Mesodermal cell (in vitro differentiated cells): ENCODE results near the gene GCK.

ENCODE experiments used
- H3K27ac ChIP-seq: 2 replicates; pipeline ENCODE4 v1.7.0; 2013; ENCODE audit warnings: mild to moderate bottlenecking, low read depth, low read length, moderate library complexity; ENCODE audit not compliant: severe bottlenecking
- H3K36me3 ChIP-seq: 2 replicates; pipeline ENCODE4 v1.7.1; 2013; ENCODE audit warnings: mild to moderate bottlenecking, low read length, moderate library complexity; ENCODE audit not compliant: control insufficient read depth, insufficient read depth
- H3K4me1 ChIP-seq: one replicate; pipeline ENCODE4 v1.7.1; 2013; ENCODE audit warnings: mild to moderate bottlenecking, low read length; ENCODE audit not compliant: insufficient read depth, control insufficient read depth, poor library complexity, severe bottlenecking
- H3K4me3 ChIP-seq: 2 replicates; pipeline ENCODE4 v1.7.0; 2013; ENCODE audit warnings: low read length, control low read depth, mild to moderate bottlenecking; ENCODE audit not compliant: insufficient read depth, poor library complexity, severe bottlenecking; ENCODE audit errors: extremely low read depth
- H3K9me3 ChIP-seq: 2 replicates; pipeline ENCODE4 v1.7.1; 2013; ENCODE audit warnings: mild to moderate bottlenecking, low read length, moderate library complexity; ENCODE audit not compliant: control insufficient read depth
- WGBS, 2 experiments: methylation state at CpG; one replicate each; pipeline ENCODE4 v1.1.5; 2013; ENCODE audit warnings: missing lambda C conversion rate in 2 of 2; ENCODE audit not compliant: insufficient coverage in 2 of 2; 5-methylcytosine and 5-hydroxymethylcytosine counted together

GCK gene

DNA sequence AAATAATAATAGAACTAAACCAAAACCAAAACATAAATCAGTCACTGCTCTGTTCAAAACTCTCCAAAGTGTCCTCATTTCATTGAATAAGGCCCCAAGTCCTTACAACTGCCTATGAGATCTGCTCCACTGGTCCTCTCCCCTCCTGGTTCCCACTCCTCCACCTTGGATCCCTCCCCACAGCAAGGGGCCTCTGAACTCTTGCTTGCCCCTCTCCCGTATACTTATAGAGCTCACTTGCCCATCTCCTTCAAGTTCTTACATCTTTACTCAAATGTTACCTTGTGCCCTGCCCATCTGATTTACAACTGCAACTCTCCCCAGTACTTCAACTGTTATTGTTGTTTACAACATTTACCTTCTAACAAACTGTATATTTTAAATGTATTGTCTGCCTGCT lies 66.7 kb downstream of the GCK start:
- H3K4me1 ChIP-seq: peaks cover 9% of the 10 kb centered on the region
- H3K36me3 ChIP-seq: peaks cover 46% of the 10 kb centered on the region
- H3K4me3 ChIP-seq: peak overlapping the region; percentile 55
- WGBS, 2 experiments: 24 to 27% methylated on average over 1 of the region's 1 CpG
- no peak overlapping the region for H3K27ac ChIP-seq
- peaks cover 5% of the 10 kb centered on the region for H3K9me3 ChIP-seq

DNA sequence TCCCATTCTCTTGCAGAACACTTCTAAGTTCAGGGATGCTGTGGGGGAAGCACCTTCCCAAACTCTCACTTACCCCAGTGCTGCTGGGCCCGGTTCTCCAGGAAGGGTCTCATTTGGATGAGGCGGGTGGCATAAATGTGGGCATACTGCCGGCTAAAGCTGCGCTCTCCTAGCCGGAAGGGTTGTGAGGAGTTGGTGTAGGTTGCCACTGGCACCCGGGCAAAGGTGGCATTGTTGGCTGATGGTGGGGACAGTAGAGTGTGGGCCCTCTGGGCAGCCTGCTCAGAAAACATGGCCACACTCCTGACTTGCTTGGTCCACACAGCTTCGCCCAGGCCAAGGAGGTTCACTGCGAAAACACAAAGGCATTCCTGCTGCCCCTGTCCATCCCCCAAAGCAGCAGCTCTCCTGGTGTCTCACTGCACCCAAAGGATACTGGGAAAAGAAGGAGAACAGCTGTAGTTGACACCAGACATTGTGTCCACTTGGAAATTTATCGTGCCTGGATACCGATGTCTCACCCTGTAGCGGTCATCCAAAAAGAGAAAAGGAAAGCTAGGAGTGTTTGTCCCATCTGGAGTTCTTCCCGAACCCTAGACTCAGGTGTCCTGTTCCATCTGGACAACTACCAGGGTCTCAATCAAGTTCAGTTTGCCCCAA lies 67.3 kb downstream of the GCK start:
- no peaks in the 10 kb centered on the region for H3K9me3 ChIP-seq
- H3K4me3 ChIP-seq: peak overlapping the region; percentile 55
- H3K4me1 ChIP-seq: peaks cover 9% of the 10 kb centered on the region
- no peak overlapping the region for H3K27ac ChIP-seq
- WGBS, 2 experiments: 98 to 100% methylated on average over 6 to 8 of the region's 12 CpGs
- peaks cover 52% of the 10 kb centered on the region for H3K36me3 ChIP-seq

DNA sequence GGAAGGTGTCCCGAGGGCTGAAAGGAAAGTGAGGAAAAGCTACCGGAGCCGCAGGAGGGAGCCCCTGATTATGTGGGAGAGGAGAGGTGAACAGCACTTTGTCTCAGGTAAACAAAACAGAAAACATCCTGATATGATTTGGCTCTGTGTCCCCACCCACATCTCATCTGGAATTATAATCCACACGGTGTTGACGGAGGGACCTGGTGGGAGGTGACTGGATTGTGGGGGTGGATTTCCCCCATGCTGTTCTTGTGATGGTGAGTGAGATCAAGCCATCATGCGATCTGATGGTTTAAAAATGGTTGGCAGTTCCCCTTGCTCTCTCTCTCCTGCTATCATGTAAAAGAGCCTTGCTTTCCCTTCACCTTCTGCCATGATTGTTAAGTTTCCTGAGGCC lies 68.8 kb downstream of the GCK start:
- no peaks in the 10 kb centered on the region for H3K9me3 ChIP-seq
- peaks cover 9% of the 10 kb centered on the region for H3K4me1 ChIP-seq
- no peak overlapping the region for H3K27ac ChIP-seq
- no peak overlapping the region for H3K4me3 ChIP-seq
- peaks cover 66% of the 10 kb centered on the region for H3K36me3 ChIP-seq
- WGBS, 2 experiments: 78 to 88% methylated on average over 1 to 4 of the region's 6 CpGs

DNA sequence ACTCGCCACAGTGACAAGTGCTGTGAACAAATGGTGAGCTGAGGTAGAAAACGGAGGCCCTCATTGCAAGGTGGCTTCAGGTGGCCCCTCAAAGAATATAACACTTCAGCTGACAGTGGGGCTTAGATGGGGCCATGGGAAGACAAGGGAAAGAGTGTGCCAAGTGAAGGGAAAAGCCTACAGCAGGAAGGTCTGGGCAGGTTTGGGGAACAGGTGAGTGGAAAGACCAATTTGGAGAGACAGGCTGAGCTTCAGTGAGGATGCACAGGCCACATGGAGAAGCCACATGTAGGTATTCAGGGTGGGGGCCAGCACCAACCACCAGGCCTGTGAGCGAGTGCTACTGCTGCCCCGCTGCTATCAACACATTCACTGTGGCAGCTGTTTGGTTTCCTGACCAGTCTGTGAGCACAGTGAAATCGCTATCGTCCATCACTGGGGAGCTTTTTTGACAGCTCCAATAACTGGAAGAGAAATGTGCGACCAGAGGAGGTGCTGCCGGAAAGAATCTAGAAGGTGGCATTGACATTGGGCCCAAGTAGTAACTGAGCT lies 69.3 kb downstream of the GCK start:
- 95 to 97% methylated on average over 8 of the region's 8 CpGs for whole genome bisulfite sequencing, 2 experiments
- Histone ChIP-seq H3K4me3 (no peak overlapping the region), H3K36me3 (peaks cover 71% of the 10 kb centered on the region), H3K4me1 (peaks cover 9% of the 10 kb centered on the region), H3K27ac (no peak overlapping the region), H3K9me3 (no peaks in the 10 kb centered on the region)

- Histone ChIP-seq H3K4me3 (no peak overlapping the region), H3K27ac (no peak overlapping the region), H3K9me3 (no peaks in the 10 kb centered on the region), H3K36me3 (peaks cover 88% of the 10 kb centered on the region), H3K4me1 (peaks cover 9% of the 10 kb centered on the region)
- 96 to 98% methylated on average over 8 to 9 of the region's 13 CpGs for WGBS, 2 experiments
Measured at GRCh38 chr7:44117801-44118429, 71.3 kb downstream of the GCK start.

- 91 to 94% methylated on average over 17 to 21 of the region's 25 CpGs for WGBS, 2 experiments
- no peak overlapping the region for H3K4me3 ChIP-seq
- H3K36me3 ChIP-seq: peaks cover 93% of the 10 kb centered on the region
Measured at GRCh38 chr7:44116789-44117666, 72.2 kb downstream of the GCK start.

DNA sequence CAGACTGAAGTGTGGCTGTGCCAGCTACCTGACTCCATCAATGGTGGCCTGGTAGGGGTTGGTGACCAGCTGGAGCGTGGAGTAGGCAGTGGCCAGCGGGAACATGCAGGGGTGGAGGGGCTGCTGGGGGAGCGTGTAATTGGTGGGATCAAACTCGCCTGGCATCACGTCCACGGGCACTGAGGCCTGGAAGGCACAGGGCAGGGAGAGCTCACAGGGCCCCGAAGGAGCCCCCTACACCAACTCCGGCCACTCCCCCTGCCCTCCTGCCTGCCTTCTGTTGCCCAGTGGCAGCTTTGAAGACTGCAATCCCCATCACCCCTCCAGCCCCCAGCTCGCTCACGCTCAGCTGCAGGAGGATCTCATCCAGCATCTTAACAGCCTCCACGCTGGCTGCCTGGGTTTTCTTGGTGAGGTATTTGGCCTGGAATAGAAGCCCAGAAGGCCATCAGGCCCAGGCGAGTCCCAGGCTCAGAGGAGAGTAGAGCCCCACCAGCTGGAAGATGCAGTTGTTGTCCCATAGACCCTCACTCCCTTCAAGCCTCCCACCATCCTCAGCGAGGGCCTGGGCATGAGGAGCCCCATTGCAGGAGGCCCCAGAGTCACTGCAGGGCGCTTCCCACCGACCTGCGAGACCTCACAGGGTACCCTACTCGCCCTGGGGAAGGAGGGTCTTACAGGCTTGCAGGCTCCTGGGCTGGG lies 73.0 kb downstream of the GCK start:
- Histone ChIP-seq H3K9me3 (no peaks in the 10 kb centered on the region), H3K36me3 (peaks cover 92% of the 10 kb centered on the region), H3K4me3 (no peak overlapping the region), H3K4me1 (no peaks in the 10 kb centered on the region), H3K27ac (no peak overlapping the region)
- 93 to 96% methylated on average over 10 to 12 of the region's 17 CpGs for WGBS, 2 experiments

More at GRCh38 chr7:44116789-44117666, 72.2 kb downstream of the GCK start:
- Histone ChIP-seq H3K27ac (no peak overlapping the region), H3K9me3 (no peaks in the 10 kb centered on the region), H3K4me1 (peaks cover 5% of the 10 kb centered on the region)

GRCh38 chr7:44114586-44115310 lies 74.5 kb downstream of the GCK start:
- H3K36me3 ChIP-seq: peaks cover 92% of the 10 kb centered on the region
- no peak overlapping the region for H3K4me3 ChIP-seq
- H3K4me1 ChIP-seq: no peaks in the 10 kb centered on the region
- no peak overlapping the region for H3K27ac ChIP-seq
- 94 to 96% methylated on average over 12 of the region's 12 CpGs for WGBS, 2 experiments
- no peaks in the 10 kb centered on the region for H3K9me3 ChIP-seq

- no peak overlapping the region for H3K27ac ChIP-seq
- no peaks in the 10 kb centered on the region for H3K9me3 ChIP-seq
- H3K4me3 ChIP-seq: no peak overlapping the region
- WGBS, 2 experiments: 94 to 97% methylated on average over 6 to 23 of the region's 24 CpGs
- no peaks in the 10 kb centered on the region for H3K4me1 ChIP-seq
- H3K36me3 ChIP-seq: peaks cover 92% of the 10 kb centered on the region
Measured at GRCh38 chr7:44113764-44114354, 75.4 kb downstream of the GCK start.
